MM.1S (cell line): ENCODE results near the gene DCLK2.

Experiments
- DNase-seq: peaks from one replicate; pipeline ENCODE4 v3.0.0-alpha.2; 2015
- H2AFZ ChIP-seq: fragments of 300-600 bp; sonication (generic); 2 replicates; pipeline ENCODE4 v1.6.0; 2016; ENCODE audit warnings: antibody characterized with exemption, low read length
- H3F3A ChIP-seq: fragments of 300-600 bp; sonication (generic); 2 replicates; pipeline ENCODE4 v1.6.1; 2016; ENCODE audit warnings: mild to moderate bottlenecking, antibody characterized with exemption, low read length, moderate library complexity, mixed read lengths; ENCODE audit not compliant: insufficient read depth
- H3K27ac ChIP-seq: fragments of 300-600 bp; sonication (generic); 2 replicates; pipeline ENCODE4 v1.5.1; 2016; ENCODE audit warnings: mild to moderate bottlenecking, low read length
- H3K27me3 ChIP-seq: fragments of 300-600 bp; sonication (generic); replicated peaks from 2 replicates; pipeline ENCODE4 v1.6.0; 2016; ENCODE audit warnings: low read length; ENCODE audit not compliant: insufficient read depth
- H3K36me3 ChIP-seq: fragments of 300-600 bp; sonication (generic); replicated peaks from 2 replicates; pipeline ENCODE4 v1.6.1; 2016; ENCODE audit warnings: mild to moderate bottlenecking, low read length, mixed read lengths; ENCODE audit not compliant: insufficient read depth
- H3K4me1 ChIP-seq: fragments of 300-600 bp; sonication (generic); 2 replicates; pipeline ENCODE4 v1.6.1; 2016; ENCODE audit warnings: low read length, mixed read lengths
- H3K4me2 ChIP-seq: fragments of 300-600 bp; sonication (generic); 2 replicates; pipeline ENCODE4 v1.6.0; 2016; ENCODE audit warnings: low read depth, low read length
- H3K4me3 ChIP-seq: fragments of 300-600 bp; sonication (generic); 2 replicates; pipeline ENCODE4 v1.5.1; 2016; ENCODE audit warnings: low read length, mixed read lengths
- H3K79me2 ChIP-seq: fragments of 300-600 bp; sonication (generic); 2 replicates; pipeline ENCODE4 v1.6.1; 2016; ENCODE audit warnings: mixed run types, low read length, mixed read lengths
- H3K9ac ChIP-seq: fragments of 300-600 bp; sonication (generic); 2 replicates; pipeline ENCODE4 v1.6.1; 2016; ENCODE audit warnings: low read length, mixed read lengths
- H3K9me2 ChIP-seq: fragments of 300-600 bp; sonication (generic); replicated peaks from 2 replicates; pipeline ENCODE4 v1.6.1; 2016; ENCODE audit warnings: mild to moderate bottlenecking, low read length, mixed read lengths; ENCODE audit not compliant: insufficient read depth
- H3K9me3 ChIP-seq: fragments of 300-600 bp; sonication (generic); replicated peaks from 2 replicates; pipeline ENCODE4 v1.6.1; 2016; ENCODE audit warnings: mild to moderate bottlenecking, low read length, mixed read lengths; ENCODE audit not compliant: insufficient read depth
- H4K20me1 ChIP-seq: fragments of 300-600 bp; sonication (generic); 2 replicates; pipeline ENCODE4 v1.6.1; 2016; ENCODE audit warnings: mild to moderate bottlenecking, low read length, moderate library complexity, mixed read lengths; ENCODE audit not compliant: insufficient read depth
- CTCF ChIP-seq: fragments of 300-600 bp; sonication (generic); IDR thresholded peaks from 2 replicates; pipeline ENCODE4 v1.5.1; 2016; ENCODE audit warnings: antibody characterized with exemption, low read length, mixed read lengths
- EZH2 ChIP-seq: fragments of 300-600 bp; sonication (generic); optimal IDR thresholded peaks from 2 replicates; pipeline ENCODE3; 2017; ENCODE audit warnings: low read depth, mild to moderate bottlenecking, antibody characterized with exemption, low read length, mixed read lengths
- EZH2phosphoT487 ChIP-seq: fragments of 300-600 bp; sonication (generic); IDR thresholded peaks from 2 replicates; pipeline ENCODE4 v1.6.1; 2018; ENCODE audit warnings: antibody characterized with exemption, low read length

DCLK2 gene

GRCh38 chr4:150139297-150139865 is 61.1 kb downstream of the DCLK2 start:
- H3K9me2 ChIP-seq = no peaks in the 10 kb centered on the region
- H3K79me2 ChIP-seq = no peaks in the 10 kb centered on the region
- H3K27ac ChIP-seq = no peak overlapping the region
- H3K9me3 ChIP-seq = no peaks in the 10 kb centered on the region
- H3K4me1 ChIP-seq = peaks cover 12% of the 10 kb centered on the region; the same call in 1 of the 2 replicates
- DNase-seq = no peak
- TF ChIP-seq EZH2 = no peak
- TF ChIP-seq CTCF = no peak
- no peak for TF ChIP-seq EZH2phosphoT487
- no peaks in the 10 kb centered on the region for H3K36me3 ChIP-seq
- no peak overlapping the region for H3K4me3 ChIP-seq
- H4K20me1 ChIP-seq = no peaks in the 10 kb centered on the region
- H3K4me2 ChIP-seq = no peak overlapping the region
- H3F3A ChIP-seq = no peaks in the 10 kb centered on the region
- H3K9ac ChIP-seq = no peak overlapping the region
- no peaks in the 10 kb centered on the region for H3K27me3 ChIP-seq
- H2AFZ ChIP-seq = no peak overlapping the region

- no peaks in the 10 kb centered on the region for H3K9me3 ChIP-seq
- no peak overlapping the region for H3K27ac ChIP-seq
- no peak overlapping the region for H3K9ac ChIP-seq
- no peaks in the 10 kb centered on the region for H3F3A ChIP-seq
- H3K79me2 ChIP-seq = no peaks in the 10 kb centered on the region
- H3K4me1 ChIP-seq = no peaks in the 10 kb centered on the region
- no peaks in the 10 kb centered on the region for H3K36me3 ChIP-seq
- DNase-seq = no peak
- no peak overlapping the region for H3K4me2 ChIP-seq
- H3K9me2 ChIP-seq = no peaks in the 10 kb centered on the region
- no peak overlapping the region for H3K4me3 ChIP-seq
- no peaks in the 10 kb centered on the region for H4K20me1 ChIP-seq
- no peaks in the 10 kb centered on the region for H3K27me3 ChIP-seq
- no peak overlapping the region for H2AFZ ChIP-seq
- no peak for TF ChIP-seq EZH2
- TF ChIP-seq CTCF = no peak
- no peak for TF ChIP-seq EZH2phosphoT487
Measured at GRCh38 chr4:150140774-150141400, 62.6 kb downstream of the DCLK2 start.

GRCh38 chr4:150141756-150142155 is 63.5 kb downstream of the DCLK2 start:
- Histone ChIP-seq H3K36me3 (no peaks in the 10 kb centered on the region), H3K4me3 (no peak overlapping the region), H4K20me1 (no peaks in the 10 kb centered on the region), H3K27me3 (no peaks in the 10 kb centered on the region), H2AFZ (no peak overlapping the region), H3K9ac (no peak overlapping the region), H3F3A (no peaks in the 10 kb centered on the region), H3K79me2 (no peaks in the 10 kb centered on the region), H3K9me3 (no peaks in the 10 kb centered on the region), H3K4me1 (no peaks in the 10 kb centered on the region), H3K9me2 (no peaks in the 10 kb centered on the region), H3K27ac (no peak overlapping the region), H3K4me2 (no peak overlapping the region)
- DNase-seq = no peak
- TF ChIP-seq CTCF = no peak
- TF ChIP-seq EZH2 = no peak
- no peak for TF ChIP-seq EZH2phosphoT487
